HPDE6-E6E7 (cell line): ENCODE measurements around the gene MROH2A.
A peak's percentile ranks its signal among the peaks of the same experiment; 100 is the strongest.
"Not testable (repeated sequence)": the region's sequence is repeated elsewhere in the genome, so short reads cannot be mapped to it uniquely, and the experiment has no call there.

ENCODE experiments used
- DNase-seq: peaks from one replicate; pipeline ENCODE4 v3.0.0; 2011; ENCODE audit warnings: missing footprints; ENCODE audit errors: extremely low spot score

MROH2A gene

GRCh38 chr2:233778030-233778429, at the start of gene MROH2A:
Gene MROH2A (plus strand): TSS chr2:233778330. CDS start chr2:233779359, 1,029 bp downstream.
- no peak for DNase-seq

- DNase-seq, result no peak
These were observed 49.3 kb upstream of the MROH2A start, which contains the start of gene UGT1A3 for GRCh38 chr2:233728723-233729301. Gene UGT1A3 (plus strand): TSS chr2:233729042. CDS start chr2:233729127, 85 bp downstream.

- DNase-seq, result not testable (repeated sequence)
These were observed 41.1 kb upstream of the MROH2A start for GRCh38 chr2:233736868-233737653.

- no peak for DNase-seq
These were observed 37.3 kb upstream of the MROH2A start for GRCh38 chr2:233740870-233741269.

GRCh38 chr2:233743464-233744259, 34.5 kb upstream of the MROH2A start:
- DNase-seq, result no peak

GRCh38 chr2:233745073-233745755, 32.9 kb upstream of the MROH2A start:
- DNase-seq, result no peak

GRCh38 chr2:233745838-233746237, 32.3 kb upstream of the MROH2A start:
- DNase-seq, result not testable (repeated sequence)

GRCh38 chr2:233746475-233747282, 31.5 kb upstream of the MROH2A start:
- DNase-seq, result no peak

- no peak for DNase-seq
These were observed 30.9 kb upstream of the MROH2A start for GRCh38 chr2:233747283-233747544.

GRCh38 chr2:233750689-233751088, 27.4 kb upstream of the MROH2A start:
- DNase-seq, result not testable (repeated sequence)

GRCh38 chr2:233751212-233752009, 26.7 kb upstream of the MROH2A start:
- not testable (repeated sequence) for DNase-seq

GRCh38 chr2:233754872-233755611, 23.1 kb upstream of the MROH2A start:
- DNase-seq, result no peak

GRCh38 chr2:233756429-233757081, 21.6 kb upstream of the MROH2A start:
- no peak for DNase-seq

GRCh38 chr2:233758141-233758540, 20.0 kb upstream of the MROH2A start:
- DNase-seq, result no peak

GRCh38 chr2:233758849-233759248, 19.3 kb upstream of the MROH2A start:
- DNase-seq, result no peak

GRCh38 chr2:233760043-233760442, 18.1 kb upstream of the MROH2A start, which contains the start of gene UGT1A1:
Gene UGT1A1 (plus strand): TSS chr2:233760270. CDS start chr2:233760288, 18 bp downstream.
- no peak for DNase-seq

GRCh38 chr2:233761040-233761769, 16.9 kb upstream of the MROH2A start:
- DNase-seq, result peak; percentile 70

- DNase-seq, result no peak
These were observed 13.9 kb upstream of the MROH2A start for GRCh38 chr2:233764264-233764663.
